Epithelial cell of esophagus (primary cell): ENCODE results near the gene SPCS3.

Source experiments
- DNase-seq: peaks from one replicate; pipeline ENCODE4 v3.0.0; 2010; ENCODE audit warnings: low read depth
- H3K4me3 ChIP-seq: 2 replicates; pipeline ENCODE4 v1.5.1; 2011; ENCODE audit warnings: mild to moderate bottlenecking, low read length, control low read depth
- CTCF ChIP-seq: IDR thresholded peaks from 2 replicates; pipeline ENCODE4 v1.5.1; 2011; ENCODE audit warnings: low read depth, mild to moderate bottlenecking, low read length, control low read depth, inconsistent platforms; ENCODE audit not compliant: insufficient read depth; ENCODE audit errors: missing control alignments

The SPCS3 gene

GRCh38 chr4:176319704-176320339 is at the start of gene SPCS3:
Gene SPCS3, plus strand, starts transcription at chr4:176319966. Its CDS starts 111 bp downstream, at chr4:176320077.
- DNase-seq: peak; percentile 97
- peak within 1 kb of the TSS; percentile 72 for H3K4me3 ChIP-seq
- no peak for TF ChIP-seq CTCF

GRCh38 chr4:176270669-176271068 is 49.1 kb upstream of the SPCS3 start:
- H3K4me3 ChIP-seq: no peak overlapping the region
- no peak for TF ChIP-seq CTCF
- DNase-seq: peak; percentile 99

GRCh38 chr4:176271749-176272148 is 48.0 kb upstream of the SPCS3 start:
- peak; percentile 71 for DNase-seq

DNA sequence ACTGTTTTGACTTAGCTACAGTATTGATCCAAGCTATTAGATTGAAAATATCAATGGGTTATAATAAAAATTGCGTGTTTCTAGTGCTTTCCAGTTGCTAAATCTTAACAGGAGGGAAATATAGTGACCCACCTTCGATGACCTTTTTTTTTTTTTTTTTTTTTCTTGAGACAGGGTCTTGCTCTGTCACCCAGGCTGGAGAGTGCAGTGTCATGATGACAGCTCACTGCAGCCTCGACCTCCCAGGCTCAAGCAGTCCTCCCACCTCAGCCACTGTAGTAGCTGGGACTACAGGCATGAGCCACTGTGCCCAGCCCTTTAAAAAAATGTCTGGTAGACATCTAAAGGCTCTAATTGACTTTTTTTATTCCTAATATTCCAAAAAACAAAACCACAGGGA is 47.0 kb upstream of the SPCS3 start:
- H3K4me3 ChIP-seq: no peak overlapping the region
- no peak for DNase-seq
- no peak for TF ChIP-seq CTCF

More at GRCh38 chr4:176271749-176272148, 48.0 kb upstream of the SPCS3 start:
- H3K4me3 ChIP-seq: no peak overlapping the region
- TF ChIP-seq CTCF: no peak

DNA sequence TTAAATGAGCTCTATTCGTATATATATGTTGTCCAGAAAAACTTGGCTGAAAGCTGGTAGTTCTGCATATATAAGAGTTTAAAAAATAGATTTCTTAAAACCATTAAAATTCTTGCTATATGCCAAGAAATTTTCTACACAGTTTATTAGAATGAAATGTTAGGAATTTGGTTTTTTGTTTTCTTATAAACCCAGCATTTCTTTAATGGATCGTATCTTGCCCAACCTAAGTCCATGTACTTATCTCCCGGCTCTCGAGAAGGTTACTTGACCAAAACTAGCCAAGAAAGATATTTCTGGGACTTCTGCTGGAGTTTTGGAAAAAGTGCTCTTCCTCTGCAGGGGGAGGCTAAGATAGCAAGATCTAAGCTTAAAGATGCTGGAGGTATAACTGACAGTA is 46.0 kb upstream of the SPCS3 start:
- no peak overlapping the region for H3K4me3 ChIP-seq
- no peak for TF ChIP-seq CTCF
- no peak for DNase-seq

GRCh38 chr4:176274441-176274840 is 45.3 kb upstream of the SPCS3 start:
- peak; percentile 67 for DNase-seq
- no peak for TF ChIP-seq CTCF
- H3K4me3 ChIP-seq: no peak overlapping the region

DNA sequence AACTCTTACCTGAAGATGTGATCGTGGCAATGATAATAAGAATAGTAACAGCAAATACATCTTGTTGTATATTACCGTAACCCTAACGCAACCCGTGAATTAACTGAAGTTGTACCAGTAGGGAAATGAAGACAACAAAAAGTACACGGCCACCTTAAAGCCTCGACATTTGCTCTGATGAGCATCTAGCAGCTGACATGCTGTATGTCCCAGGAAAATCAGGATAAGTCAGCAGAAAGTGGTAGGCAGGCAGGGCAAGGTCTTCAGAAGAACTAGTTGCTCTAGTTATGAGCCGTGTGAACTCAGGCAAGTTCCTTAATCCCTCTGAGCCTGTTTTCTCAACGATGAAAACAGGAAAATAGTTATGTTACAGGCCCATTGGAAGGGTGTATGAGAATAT is 43.1 kb upstream of the SPCS3 start:
- H3K4me3 ChIP-seq: no peak overlapping the region
- peak; percentile 29 for DNase-seq
- TF ChIP-seq CTCF: no peak
